ENCODE results near the gene CRIM1.
A peak's percentile ranks its signal among the peaks of the same experiment; 100 is the strongest.

CRIM1 gene

GRCh38 chr2:36569267-36569856 is 213.8 kb downstream of the CRIM1 start:
- peak overlapping the region in 1 of 5 donors; percentile 56 for H3K9ac ChIP-seq (ENCODE audit: low read length in 5 of 5)
- no peaks in the 10 kb centered on the region for H3K9me3 ChIP-seq (ENCODE audit: control insufficient read depth in 5 of 5, low read length in 5 of 5)
- no peaks in the 10 kb centered on the region for H3K27me3 ChIP-seq (ENCODE audit: control insufficient read depth in 5 of 5, insufficient read depth in 4 of 5, low read length in 5 of 5)
- H3K4me1 ChIP-seq (ENCODE audit: control insufficient read depth in 5 of 5, insufficient read depth in 5 of 5, low read length in 5 of 5) = peaks cover 0 to 8% (median 6%) of the 10 kb centered on the region in 5 donors
- H3K27ac ChIP-seq (ENCODE audit: low read depth, low read length) = peak overlapping the region; percentile 45
- H3K36me3 ChIP-seq (ENCODE audit: control insufficient read depth in 5 of 5, insufficient read depth in 5 of 5, low read length in 5 of 5) = peaks cover 12 to 26% (median 17%) of the 10 kb centered on the region in 5 donors
- no peak overlapping the region for H3K4me3 ChIP-seq (ENCODE audit: low read depth in 1 of 5, low read length in 5 of 5)

- Histone ChIP-seq H3K27me3 (ENCODE audit: control insufficient read depth in 5 of 5, insufficient read depth in 4 of 5, low read length in 5 of 5) (no peaks in the 10 kb centered on the region), H3K4me1 (ENCODE audit: control insufficient read depth in 5 of 5, insufficient read depth in 5 of 5, low read length in 5 of 5) (peaks cover 0 to 8% (median 0%) of the 10 kb centered on the region in 5 donors)
These were observed 214.8 kb downstream of the CRIM1 start for GRCh38 chr2:36570416-36570815.

GRCh38 chr2:36572054-36572718 is 216.6 kb downstream of the CRIM1 start:
- H3K9ac ChIP-seq (ENCODE audit: low read length in 5 of 5) = no peak overlapping the region
- H3K36me3 ChIP-seq (ENCODE audit: control insufficient read depth in 5 of 5, insufficient read depth in 5 of 5, low read length in 5 of 5) = peaks cover 6 to 27% (median 10%) of the 10 kb centered on the region in 5 donors
- peak overlapping the region; percentile 3 for H3K27ac ChIP-seq (ENCODE audit: low read depth, low read length)

More at GRCh38 chr2:36570416-36570815, 214.8 kb downstream of the CRIM1 start:
- Histone ChIP-seq H3K36me3 (ENCODE audit: control insufficient read depth in 5 of 5, insufficient read depth in 5 of 5, low read length in 5 of 5) (peaks cover 11 to 28% (median 16%) of the 10 kb centered on the region in 5 donors), H3K9me3 (ENCODE audit: control insufficient read depth in 5 of 5, low read length in 5 of 5) (no peaks in the 10 kb centered on the region), H3K9ac (ENCODE audit: low read length in 5 of 5) (no peak overlapping the region), H3K4me3 (ENCODE audit: low read depth in 1 of 5, low read length in 5 of 5) (no peak overlapping the region), H3K27ac (ENCODE audit: low read depth, low read length) (no peak overlapping the region)

DNA sequence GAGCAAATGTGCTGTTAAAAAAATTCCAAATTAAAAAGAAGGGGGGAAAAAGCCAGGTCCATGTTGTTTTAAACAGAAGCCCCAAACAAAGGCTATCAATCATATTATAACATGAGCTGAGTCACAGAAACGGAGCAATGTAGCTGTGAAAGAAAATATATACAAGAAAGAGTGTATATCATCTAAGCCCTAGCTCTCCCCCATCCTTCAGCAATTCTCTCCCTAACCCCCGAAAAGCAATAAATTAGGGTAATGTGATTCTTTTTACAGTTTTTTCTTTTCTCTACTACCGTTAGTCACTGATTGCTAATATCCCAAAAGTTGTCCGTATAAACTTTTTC is 217.1 kb downstream of the CRIM1 start:
- H3K36me3 ChIP-seq (ENCODE audit: control insufficient read depth in 5 of 5, insufficient read depth in 5 of 5, low read length in 5 of 5) = peaks cover 9 to 30% (median 12%) of the 10 kb centered on the region in 5 donors
- H3K4me1 ChIP-seq (ENCODE audit: control insufficient read depth in 5 of 5, insufficient read depth in 5 of 5, low read length in 5 of 5) = peaks cover 0 to 13% (median 8%) of the 10 kb centered on the region in 5 donors
- H3K27me3 ChIP-seq (ENCODE audit: control insufficient read depth in 5 of 5, insufficient read depth in 4 of 5, low read length in 5 of 5) = no peaks in the 10 kb centered on the region
- H3K4me3 ChIP-seq (ENCODE audit: low read depth in 1 of 5, low read length in 5 of 5) = no peak overlapping the region
- no peak overlapping the region for H3K9ac ChIP-seq (ENCODE audit: low read length in 5 of 5)
- no peaks in the 10 kb centered on the region for H3K9me3 ChIP-seq (ENCODE audit: control insufficient read depth in 5 of 5, low read length in 5 of 5)
- peak overlapping the region; percentile 3 for H3K27ac ChIP-seq (ENCODE audit: low read depth, low read length)

More at GRCh38 chr2:36572054-36572718, 216.6 kb downstream of the CRIM1 start:
- no peaks in the 10 kb centered on the region for H3K9me3 ChIP-seq (ENCODE audit: control insufficient read depth in 5 of 5, low read length in 5 of 5)
- H3K4me3 ChIP-seq (ENCODE audit: low read depth in 1 of 5, low read length in 5 of 5) = no peak overlapping the region
- H3K27me3 ChIP-seq (ENCODE audit: control insufficient read depth in 5 of 5, insufficient read depth in 4 of 5, low read length in 5 of 5) = no peaks in the 10 kb centered on the region
- peaks cover 0 to 13% (median 8%) of the 10 kb centered on the region in 5 donors for H3K4me1 ChIP-seq (ENCODE audit: control insufficient read depth in 5 of 5, insufficient read depth in 5 of 5, low read length in 5 of 5)

DNA sequence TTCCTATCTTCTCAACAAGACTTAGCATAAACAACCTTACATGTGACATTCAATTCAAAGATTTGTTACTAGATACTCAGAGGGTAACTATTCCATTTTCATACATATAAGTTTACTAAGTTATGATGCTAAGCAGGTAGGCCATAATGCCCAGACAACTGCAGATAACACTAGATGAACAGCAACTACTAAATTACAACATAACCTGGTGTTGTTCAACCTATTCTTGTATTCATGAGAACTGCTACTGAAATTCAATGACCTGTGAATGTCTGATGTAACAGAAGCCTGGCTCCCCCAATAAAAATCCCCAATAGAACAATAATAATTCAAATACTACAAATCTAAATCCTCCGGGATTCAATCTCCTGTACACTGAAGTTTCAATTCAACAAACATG is 217.6 kb downstream of the CRIM1 start:
- Histone ChIP-seq H3K27me3 (ENCODE audit: control insufficient read depth in 5 of 5, insufficient read depth in 4 of 5, low read length in 5 of 5) (no peaks in the 10 kb centered on the region), H3K36me3 (ENCODE audit: control insufficient read depth in 5 of 5, insufficient read depth in 5 of 5, low read length in 5 of 5) (peaks cover 14 to 35% (median 17%) of the 10 kb centered on the region in 5 donors), H3K27ac (ENCODE audit: low read depth, low read length) (no peak overlapping the region), H3K4me3 (ENCODE audit: low read depth in 1 of 5, low read length in 5 of 5) (no peak overlapping the region), H3K4me1 (ENCODE audit: control insufficient read depth in 5 of 5, insufficient read depth in 5 of 5, low read length in 5 of 5) (peaks cover 0 to 13% (median 8%) of the 10 kb centered on the region in 5 donors), H3K9me3 (ENCODE audit: control insufficient read depth in 5 of 5, low read length in 5 of 5) (no peaks in the 10 kb centered on the region), H3K9ac (ENCODE audit: low read length in 5 of 5) (no peak overlapping the region)

GRCh38 chr2:36574560-36574959 is 219.0 kb downstream of the CRIM1 start:
- no peak overlapping the region for H3K4me3 ChIP-seq (ENCODE audit: low read depth in 1 of 5, low read length in 5 of 5)
- peaks cover 24 to 39% (median 25%) of the 10 kb centered on the region in 5 donors for H3K36me3 ChIP-seq (ENCODE audit: control insufficient read depth in 5 of 5, insufficient read depth in 5 of 5, low read length in 5 of 5)
- no peak overlapping the region for H3K9ac ChIP-seq (ENCODE audit: low read length in 5 of 5)
- no peak overlapping the region for H3K27ac ChIP-seq (ENCODE audit: low read depth, low read length)
- no peaks in the 10 kb centered on the region for H3K9me3 ChIP-seq (ENCODE audit: control insufficient read depth in 5 of 5, low read length in 5 of 5)
- H3K27me3 ChIP-seq (ENCODE audit: control insufficient read depth in 5 of 5, insufficient read depth in 4 of 5, low read length in 5 of 5) = no peaks in the 10 kb centered on the region
- H3K4me1 ChIP-seq (ENCODE audit: control insufficient read depth in 5 of 5, insufficient read depth in 5 of 5, low read length in 5 of 5) = peaks cover 0 to 9% (median 3%) of the 10 kb centered on the region in 5 donors

DNA sequence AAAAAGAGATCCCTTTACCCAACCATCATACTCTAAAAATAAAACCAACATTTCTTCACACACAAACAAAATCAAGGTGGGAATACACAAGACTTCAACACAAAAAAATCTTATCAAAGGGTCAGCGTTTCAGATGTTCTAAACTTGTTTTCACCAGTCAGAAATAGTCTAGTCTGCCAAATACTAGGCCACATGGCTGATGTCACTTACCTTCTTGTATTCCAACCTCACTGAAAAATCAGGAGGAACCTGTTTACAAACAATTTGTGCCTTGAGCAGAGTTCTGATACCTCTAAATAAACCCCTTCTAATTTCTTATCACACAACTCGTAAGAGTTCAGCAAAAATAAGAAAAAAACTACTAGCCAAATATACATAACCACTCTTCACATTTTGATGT is 222.3 kb downstream of the CRIM1 start:
- Histone ChIP-seq H3K36me3 (ENCODE audit: control insufficient read depth in 5 of 5, insufficient read depth in 5 of 5, low read length in 5 of 5) (peaks cover 48 to 67% (median 51%) of the 10 kb centered on the region in 5 donors), H3K27ac (ENCODE audit: low read depth, low read length) (no peak overlapping the region), H3K4me3 (ENCODE audit: low read depth in 1 of 5, low read length in 5 of 5) (no peak overlapping the region), H3K27me3 (ENCODE audit: control insufficient read depth in 5 of 5, insufficient read depth in 4 of 5, low read length in 5 of 5) (no peaks in the 10 kb centered on the region), H3K4me1 (ENCODE audit: control insufficient read depth in 5 of 5, insufficient read depth in 5 of 5, low read length in 5 of 5) (peaks cover 0 to 9% (median 3%) of the 10 kb centered on the region in 5 donors), H3K9ac (ENCODE audit: low read length in 5 of 5) (no peak overlapping the region), H3K9me3 (ENCODE audit: control insufficient read depth in 5 of 5, low read length in 5 of 5) (no peaks in the 10 kb centered on the region)

DNA sequence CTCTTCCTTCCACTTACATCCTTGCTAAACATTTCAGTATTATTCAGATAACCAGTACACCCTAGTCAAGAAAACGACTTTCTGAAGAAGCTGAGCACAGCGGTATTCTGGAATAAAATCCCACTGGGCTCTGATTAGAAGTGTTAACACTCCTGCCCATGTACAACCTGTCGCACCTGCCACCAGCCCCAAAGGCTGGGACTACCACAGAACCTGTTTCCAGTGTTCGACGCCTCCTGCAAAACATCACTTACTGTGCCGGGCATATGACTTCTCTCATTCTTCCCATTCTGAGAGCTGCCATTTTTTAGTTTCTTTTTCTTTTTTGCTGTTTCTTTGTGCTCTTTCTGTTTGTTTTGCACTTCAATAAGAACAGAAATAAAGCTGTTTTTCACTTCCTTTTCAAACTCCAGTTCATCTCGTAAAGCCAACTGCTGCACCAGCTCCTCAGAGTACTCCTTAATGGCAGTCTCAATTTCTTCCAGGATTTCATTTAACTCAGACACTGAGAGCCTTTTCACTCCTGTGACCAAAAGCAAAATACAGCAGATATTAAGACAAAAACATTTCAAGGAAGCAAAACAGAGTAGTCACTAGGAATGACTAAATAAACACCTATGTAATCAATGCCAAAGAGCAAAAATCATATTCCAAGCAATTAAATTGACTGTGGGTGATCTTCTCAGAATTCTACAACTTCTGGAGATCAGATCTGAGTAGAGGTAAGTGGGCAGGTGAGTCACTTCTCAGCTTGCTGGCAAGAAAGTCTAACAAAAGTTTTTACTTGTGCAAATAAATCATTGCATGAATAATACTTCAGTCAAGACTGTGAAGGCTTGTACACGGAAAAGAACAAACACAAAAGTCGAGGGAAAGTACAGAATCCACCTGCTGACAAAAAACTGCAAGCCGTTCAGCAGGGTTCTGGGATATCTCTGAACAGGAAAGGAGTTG is 223.0 kb downstream of the CRIM1 start:
- peaks cover 0 to 9% (median 3%) of the 10 kb centered on the region in 5 donors for H3K4me1 ChIP-seq (ENCODE audit: control insufficient read depth in 5 of 5, insufficient read depth in 5 of 5, low read length in 5 of 5)
- H3K9ac ChIP-seq (ENCODE audit: low read length in 5 of 5) = no peak overlapping the region
- H3K27me3 ChIP-seq (ENCODE audit: control insufficient read depth in 5 of 5, insufficient read depth in 4 of 5, low read length in 5 of 5) = no peaks in the 10 kb centered on the region
- H3K36me3 ChIP-seq (ENCODE audit: control insufficient read depth in 5 of 5, insufficient read depth in 5 of 5, low read length in 5 of 5) = peaks cover 52 to 74% (median 55%) of the 10 kb centered on the region in 5 donors
- H3K27ac ChIP-seq (ENCODE audit: low read depth, low read length) = no peak overlapping the region
- H3K9me3 ChIP-seq (ENCODE audit: control insufficient read depth in 5 of 5, low read length in 5 of 5) = no peaks in the 10 kb centered on the region
- no peak overlapping the region for H3K4me3 ChIP-seq (ENCODE audit: low read depth in 1 of 5, low read length in 5 of 5)

DNA sequence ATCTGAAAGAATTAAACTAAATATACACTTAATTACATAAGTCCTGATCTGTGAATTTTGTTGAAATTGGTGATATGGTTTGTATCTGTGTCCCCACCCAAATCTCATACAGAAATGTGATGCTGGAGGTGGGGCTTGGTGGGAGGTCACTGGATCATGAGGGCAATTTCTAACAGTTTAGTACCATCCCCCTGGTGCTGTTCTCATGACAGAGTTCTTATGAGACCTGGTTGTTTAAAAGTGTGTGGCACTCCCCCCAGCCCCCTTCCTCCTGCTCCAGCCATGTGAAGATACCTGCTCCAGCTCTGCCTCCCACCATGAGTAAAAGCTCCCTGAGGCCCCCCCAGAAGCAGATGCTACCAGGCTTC is 223.7 kb downstream of the CRIM1 start:
- H3K4me3 ChIP-seq (ENCODE audit: low read depth in 1 of 5, low read length in 5 of 5) = no peak overlapping the region
- no peak overlapping the region for H3K27ac ChIP-seq (ENCODE audit: low read depth, low read length)
- no peaks in the 10 kb centered on the region for H3K9me3 ChIP-seq (ENCODE audit: control insufficient read depth in 5 of 5, low read length in 5 of 5)
- no peak overlapping the region for H3K9ac ChIP-seq (ENCODE audit: low read length in 5 of 5)
- no peaks in the 10 kb centered on the region for H3K27me3 ChIP-seq (ENCODE audit: control insufficient read depth in 5 of 5, insufficient read depth in 4 of 5, low read length in 5 of 5)
- H3K36me3 ChIP-seq (ENCODE audit: control insufficient read depth in 5 of 5, insufficient read depth in 5 of 5, low read length in 5 of 5) = peaks cover 47 to 80% (median 57%) of the 10 kb centered on the region in 5 donors
- H3K4me1 ChIP-seq (ENCODE audit: control insufficient read depth in 5 of 5, insufficient read depth in 5 of 5, low read length in 5 of 5) = peaks cover 0 to 14% (median 8%) of the 10 kb centered on the region in 5 donors

Measured in subcutaneous abdominal adipose tissue (tissue), 5 donors.